Measurements from ENCODE around the gene NHERF1.

The NHERF1 gene

GRCh38 chr17:74749279-74750038, 1.0 kb downstream of the NHERF1 start:
- DNase-seq (ENCODE audit: low read depth): peak; percentile 27

DNA sequence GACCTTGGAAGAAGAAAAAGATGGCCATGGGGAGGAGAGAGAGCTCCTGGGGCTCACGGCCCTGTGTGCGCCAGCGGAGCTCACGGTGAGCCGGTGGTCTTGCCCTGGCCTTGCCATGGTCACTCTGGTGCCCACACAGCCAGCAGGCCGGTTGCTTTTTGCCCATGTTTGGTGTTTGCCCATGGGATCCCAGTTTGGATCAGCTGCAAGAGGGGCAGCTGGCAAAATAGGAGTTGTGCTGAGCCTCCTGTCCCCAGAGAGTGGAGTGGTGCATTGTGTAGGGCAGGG, 1.6 kb downstream of the NHERF1 start:
- no peak for DNase-seq (ENCODE audit: low read depth)

DNA sequence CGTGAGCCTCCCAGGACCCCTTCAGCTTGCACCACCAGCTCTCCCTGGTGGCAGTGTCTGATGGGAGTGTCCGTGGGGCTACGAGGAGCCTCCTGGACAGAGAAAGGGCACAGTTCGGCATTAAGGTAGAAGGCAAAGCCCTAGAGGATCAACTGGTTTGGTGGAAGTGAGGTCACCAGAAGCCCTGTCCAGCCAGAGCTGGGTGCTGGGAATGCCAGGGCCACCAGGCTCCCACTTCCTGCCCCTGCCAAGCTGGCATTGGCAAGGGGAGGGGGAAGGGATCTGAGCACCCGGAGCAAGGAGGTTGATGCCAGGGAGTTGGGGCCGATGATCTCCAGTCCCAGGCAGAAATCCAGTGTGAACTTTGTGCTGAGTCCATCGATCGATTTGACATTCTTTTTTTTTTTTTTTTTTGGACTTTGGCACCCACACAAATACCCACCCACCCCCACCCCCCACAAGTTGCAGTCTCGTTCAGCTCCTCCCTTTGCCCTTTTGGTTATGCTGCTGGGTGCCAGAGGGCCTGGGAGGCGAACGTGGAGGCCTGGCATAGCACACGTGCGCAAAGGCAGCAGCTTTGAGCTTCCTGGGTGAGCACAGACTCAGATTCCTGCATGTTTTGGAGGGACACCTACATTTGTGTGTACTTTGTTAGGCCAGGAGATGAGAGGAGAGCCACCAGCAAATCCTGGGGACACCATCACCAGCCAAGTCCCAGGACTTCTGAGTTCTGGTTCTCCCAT, 2.1 kb downstream of the NHERF1 start:
- DNase-seq (ENCODE audit: low read depth): no peak

DNA sequence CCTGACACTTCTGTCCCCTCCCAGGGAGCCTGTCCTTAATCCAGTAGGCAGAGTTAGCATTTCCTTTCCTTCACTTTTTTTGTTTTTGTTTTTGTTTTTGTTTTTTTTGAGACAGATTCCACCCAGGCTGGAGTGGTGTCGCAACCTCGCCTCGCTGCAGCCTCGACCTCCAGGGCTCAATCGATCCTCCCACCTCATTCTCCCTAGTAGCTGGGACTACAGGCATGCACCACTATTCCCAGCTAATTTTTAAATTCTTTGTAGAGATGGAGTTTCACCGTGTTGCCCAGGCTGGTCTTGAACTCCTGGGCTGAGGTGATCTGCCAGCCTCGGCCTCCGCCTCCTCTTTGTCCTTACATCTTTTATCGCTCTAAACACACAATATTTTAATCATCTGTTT, 4.0 kb downstream of the NHERF1 start:
- no peak for DNase-seq (ENCODE audit: low read depth)

DNA sequence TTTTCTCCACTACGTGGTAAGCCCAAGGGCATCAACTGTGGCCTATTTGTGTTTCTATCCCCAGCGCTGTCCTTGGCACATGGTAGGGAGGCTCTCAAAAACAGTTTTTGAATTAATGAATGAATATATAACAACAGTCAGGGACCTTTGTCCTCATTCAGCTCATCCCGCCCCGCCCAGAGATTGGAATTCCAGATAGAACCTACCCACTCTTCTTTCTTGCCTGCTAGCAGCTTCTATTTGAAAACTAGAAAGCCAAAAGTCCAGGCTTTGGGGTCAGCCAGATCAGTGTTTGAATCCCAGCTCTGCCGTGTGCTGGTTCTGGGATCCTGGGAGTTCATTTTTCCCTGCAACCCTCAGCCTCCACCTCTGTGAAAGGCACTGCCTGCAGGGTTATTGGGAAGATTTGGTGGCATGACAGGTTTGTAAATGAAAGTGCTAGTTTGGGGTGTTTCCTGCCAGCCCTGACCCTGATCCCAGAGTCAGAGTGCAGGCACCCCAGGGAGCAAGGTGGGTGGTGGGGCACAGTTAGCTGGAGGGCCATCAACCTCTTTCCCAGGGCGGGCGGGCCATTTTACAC, 4.5 kb downstream of the NHERF1 start:
- no peak for DNase-seq (ENCODE audit: low read depth)

GRCh38 chr17:74754832-74755231, 6.4 kb downstream of the NHERF1 start:
- no peak for DNase-seq (ENCODE audit: low read depth)

DNA sequence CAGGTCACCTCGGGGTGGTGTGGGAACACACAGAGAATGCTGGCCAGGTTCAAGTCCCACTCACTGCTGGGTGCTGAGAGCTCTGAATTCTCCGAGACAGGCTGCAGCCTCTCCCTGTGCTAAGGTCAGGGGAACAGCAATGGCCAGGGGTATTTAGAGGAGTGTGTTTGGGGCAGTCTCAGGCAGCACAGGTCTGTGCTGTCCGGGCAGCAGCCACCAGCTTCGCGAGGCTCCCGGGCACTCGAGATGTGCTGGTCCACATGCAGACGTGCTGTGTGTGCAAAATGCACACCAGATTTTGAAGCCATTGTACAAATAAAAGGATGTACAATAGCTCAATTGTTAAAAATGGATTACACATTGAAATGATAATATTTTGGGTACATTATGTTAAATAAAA, 7.1 kb downstream of the NHERF1 start:
- DNase-seq (ENCODE audit: low read depth): no peak

GRCh38 chr17:74756891-74757290, 8.5 kb downstream of the NHERF1 start:
- DNase-seq (ENCODE audit: low read depth): no peak

- no peak for DNase-seq (ENCODE audit: low read depth)
Measured at GRCh38 chr17:74757502-74757901, 9.1 kb downstream of the NHERF1 start.

DNA sequence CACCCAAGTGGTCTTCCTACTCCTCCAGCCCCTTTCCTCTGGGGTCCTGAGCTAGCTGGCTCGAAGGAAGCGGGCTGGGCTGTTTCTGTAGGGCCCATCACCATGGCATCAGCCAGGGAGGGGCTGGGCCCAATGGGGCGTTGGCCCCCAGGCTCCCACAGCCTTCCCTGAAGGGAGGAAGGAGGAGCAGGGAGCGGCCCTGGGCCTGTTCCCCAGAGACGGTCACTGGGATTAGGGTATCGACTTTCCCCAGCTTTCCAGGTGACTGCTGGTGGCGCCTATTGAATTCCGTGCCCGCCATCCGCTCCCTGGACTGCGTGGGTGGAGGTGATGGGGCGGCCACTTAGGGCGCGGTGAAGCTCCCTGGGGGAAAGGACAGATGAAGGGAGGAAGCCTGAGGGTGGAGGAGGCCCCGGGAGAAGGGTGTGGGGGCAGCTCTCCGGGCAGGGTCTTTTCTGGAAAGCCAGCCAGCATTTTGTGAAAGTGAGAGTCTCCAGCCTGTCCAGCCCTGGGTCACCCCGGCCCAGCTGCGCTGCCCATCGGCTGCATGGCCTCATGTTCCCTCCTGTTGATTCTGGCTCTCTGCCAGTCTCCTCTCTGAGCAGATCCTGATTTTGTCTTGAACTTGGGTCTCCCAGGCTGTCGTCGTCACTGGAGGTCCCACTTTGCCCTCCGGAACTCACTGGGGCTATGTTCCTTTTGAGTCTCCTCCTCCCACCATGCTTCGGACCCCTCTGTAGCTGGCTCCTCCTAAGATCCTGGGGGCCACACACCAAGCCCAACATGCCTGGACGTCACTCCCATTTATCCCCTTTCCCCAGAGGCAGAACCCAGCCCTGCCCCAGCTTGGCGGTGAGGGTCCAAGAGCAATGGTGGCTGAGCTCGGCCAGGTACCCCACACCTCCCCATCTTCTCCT, 9.8 kb downstream of the NHERF1 start:
- no peak for DNase-seq (ENCODE audit: low read depth)

DNA sequence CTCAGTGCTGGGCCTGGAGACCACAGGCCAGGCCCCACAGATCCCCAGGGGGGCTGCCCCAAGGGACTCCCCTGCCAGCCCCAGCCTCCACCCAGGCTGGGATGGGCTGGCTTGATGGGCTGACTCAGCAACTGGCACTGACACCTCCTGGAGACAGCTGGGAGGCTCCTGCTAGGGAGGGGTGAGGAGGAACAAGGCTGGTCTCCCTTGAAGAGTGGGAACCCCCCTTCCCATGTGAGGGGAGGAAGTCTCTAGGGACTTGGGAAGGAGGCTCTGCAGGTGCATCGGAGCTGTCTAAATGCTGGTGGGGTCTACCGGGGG, 10.4 kb downstream of the NHERF1 start:
- DNase-seq (ENCODE audit: low read depth): no peak

DNA sequence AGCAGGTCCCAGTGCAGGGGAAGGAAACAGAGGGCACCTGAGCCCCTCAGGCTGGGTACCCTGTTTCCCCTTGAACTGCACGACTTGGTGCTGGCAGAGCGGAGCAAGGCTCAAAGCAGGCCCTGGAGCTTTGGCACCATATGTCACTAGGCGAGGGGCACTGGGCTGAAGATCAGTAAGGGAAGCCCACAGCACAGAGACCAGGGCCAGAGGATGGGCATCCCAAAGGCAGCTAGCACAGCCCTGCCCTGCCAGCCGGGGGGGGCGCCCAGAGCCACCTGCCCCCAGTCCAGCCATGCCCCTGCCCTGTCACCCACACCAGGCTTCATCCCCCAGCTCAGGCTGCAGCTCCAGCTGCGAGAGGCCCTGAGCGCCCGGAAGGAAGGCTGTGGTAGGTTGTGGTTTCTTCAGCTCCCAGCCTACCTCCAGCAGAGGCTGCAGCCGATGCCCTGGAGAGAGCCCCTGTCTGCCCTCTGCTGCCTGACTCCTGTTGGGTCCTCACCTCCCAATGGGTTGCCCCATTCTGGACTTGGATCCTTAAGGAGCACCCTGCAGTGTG, 10.9 kb downstream of the NHERF1 start:
- DNase-seq (ENCODE audit: low read depth): peak; percentile 46

DNA sequence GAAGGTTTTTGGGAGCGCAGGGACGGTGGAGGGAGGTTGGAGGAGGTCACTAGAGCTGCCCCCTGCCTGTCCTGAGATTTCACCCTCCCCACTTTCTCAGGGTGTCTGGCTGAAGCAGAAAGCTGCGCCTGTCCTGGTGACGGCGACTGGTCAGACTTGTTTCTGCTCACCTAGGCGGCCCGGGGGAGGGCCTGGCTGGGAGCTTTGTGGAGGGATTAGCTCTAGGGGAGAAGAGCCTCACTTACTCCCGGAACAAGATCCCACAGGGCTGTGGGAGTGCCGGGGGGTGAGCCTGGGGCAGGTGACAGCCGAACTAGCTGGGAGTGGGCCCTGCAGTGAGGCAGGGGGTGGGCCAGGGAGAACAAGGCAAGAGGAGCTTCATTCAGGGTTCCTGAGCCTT, 11.5 kb downstream of the NHERF1 start:
- DNase-seq (ENCODE audit: low read depth): no peak

- no peak for DNase-seq (ENCODE audit: low read depth)
Measured at GRCh38 chr17:74760404-74761105, 12.1 kb downstream of the NHERF1 start.

DNA sequence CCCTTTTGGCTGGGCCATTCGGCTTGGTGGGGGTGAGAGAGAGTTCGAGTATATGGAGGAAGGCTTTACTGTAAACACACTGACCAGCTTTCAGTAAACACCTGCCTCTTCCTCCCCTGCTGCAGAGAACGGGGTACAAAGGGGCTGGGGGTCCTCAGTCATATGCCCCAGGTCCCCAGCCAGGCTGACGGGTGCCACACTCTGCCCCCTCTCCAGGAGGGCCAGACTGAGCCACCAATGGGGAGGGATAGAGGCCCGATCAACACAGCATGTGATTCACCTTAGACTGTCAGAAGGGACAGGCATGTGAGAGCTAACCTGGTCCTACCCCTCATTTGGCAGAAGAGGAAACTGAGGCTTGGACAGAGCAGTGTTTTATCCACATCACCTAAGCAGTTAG, 13.0 kb downstream of the NHERF1 start:
- no peak for DNase-seq (ENCODE audit: low read depth)

DNA sequence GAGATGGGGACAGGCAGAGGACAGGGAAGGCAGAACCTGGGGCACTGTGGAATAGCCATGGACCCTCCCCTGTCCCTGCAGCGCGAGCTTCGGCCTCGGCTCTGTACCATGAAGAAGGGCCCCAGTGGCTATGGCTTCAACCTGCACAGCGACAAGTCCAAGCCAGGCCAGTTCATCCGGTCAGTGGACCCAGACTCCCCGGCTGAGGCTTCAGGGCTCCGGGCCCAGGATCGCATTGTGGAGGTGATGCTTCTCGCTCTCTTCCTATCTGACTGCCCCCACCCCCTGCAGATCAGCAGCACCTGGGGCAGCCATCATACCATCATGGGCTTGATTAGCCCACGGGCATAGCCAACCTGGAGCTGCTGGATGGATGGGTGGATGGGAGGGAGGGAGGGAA, 13.5 kb downstream of the NHERF1 start:
- DNase-seq (ENCODE audit: low read depth): no peak

DNA sequence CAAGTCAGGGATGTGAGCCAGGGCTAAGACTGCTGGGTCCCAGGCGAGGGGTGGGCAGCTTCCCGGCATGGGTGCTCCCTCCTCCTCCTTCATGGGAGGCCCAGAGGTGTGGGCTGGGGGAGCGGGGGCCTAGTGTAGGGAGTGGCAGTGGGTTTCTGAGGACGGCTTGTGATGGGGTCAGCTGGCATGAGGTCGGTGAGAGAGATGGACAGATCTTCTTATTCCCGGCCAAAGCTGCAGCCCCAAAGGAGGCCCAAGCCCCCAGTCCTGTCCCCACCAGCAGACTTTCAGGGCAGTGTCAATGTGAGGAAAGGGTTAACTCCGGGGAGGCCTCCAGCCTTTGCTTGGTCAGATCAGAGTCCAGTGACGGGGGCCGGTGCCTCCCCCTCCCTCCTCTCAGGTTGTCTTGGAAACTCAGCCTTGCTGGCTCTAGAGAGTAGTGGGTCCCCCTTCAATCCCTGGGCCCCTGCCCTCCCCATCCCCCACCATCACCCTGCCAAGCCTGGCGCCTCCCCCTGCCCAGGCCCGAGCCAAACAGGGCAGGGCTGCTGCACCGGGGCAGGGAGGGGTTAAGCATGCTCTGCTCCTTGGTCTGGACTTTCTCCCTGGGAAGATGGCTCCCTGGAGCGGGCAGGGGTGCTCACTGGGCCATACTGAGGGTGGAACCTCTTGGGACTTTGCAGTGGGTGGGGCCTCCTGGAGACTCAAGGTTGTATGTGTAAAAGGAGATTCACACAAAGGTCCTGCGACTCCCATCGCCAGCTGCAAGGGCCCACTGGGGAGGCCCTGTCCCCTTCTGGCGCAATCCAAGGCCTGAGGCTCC, 15.3 kb downstream of the NHERF1 start:
- DNase-seq (ENCODE audit: low read depth): no peak

- DNase-seq (ENCODE audit: low read depth): no peak
Measured at GRCh38 chr17:74764751-74765286, 16.4 kb downstream of the NHERF1 start.

DNA sequence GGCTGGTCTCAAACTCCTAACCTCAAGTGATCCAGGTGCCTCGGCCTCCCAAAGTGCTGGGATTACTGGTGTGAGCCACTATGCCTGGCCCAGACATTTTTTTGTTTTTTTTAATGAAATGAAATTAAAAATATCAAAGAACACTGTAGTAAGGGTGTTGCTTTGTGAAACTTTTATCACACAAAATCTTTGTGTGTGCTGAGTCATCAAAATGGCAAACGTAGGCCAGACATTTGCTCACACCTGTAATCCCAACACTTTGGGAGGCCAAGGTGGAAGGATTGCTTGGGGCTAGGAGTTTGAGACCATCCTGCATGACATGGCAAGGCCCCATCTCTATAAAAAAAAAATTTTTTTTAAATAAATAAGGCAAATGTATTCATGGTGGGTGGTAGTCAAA, 18.0 kb downstream of the NHERF1 start:
- no peak for DNase-seq (ENCODE audit: low read depth)

DNA sequence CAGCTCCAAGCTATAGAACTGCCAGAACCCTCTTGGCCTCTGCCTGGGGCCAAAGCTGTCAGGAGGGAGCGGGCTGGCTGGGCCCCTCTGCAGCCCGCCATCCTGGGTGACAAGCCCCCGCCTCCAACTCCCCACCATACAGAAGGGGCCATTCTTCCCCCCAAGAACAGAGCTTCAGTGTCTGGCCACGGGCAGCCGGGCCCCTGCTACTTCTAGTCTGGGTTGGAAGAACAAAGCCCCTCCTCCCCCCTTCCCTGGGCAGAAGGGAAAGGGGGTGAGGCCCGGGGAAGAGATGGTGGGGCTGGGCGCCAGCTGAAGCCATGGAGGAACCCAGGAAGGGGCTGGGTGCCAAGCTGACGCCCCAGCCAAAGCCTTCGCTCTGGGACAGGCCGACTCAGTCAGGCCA, 18.7 kb downstream of the NHERF1 start:
- DNase-seq (ENCODE audit: low read depth): no peak

All from activated T-helper 1 cell treated with Interleukin-2 at 50 U/mL for 16 hours (primary cell).